Ovary (tissue), 9 donors: ENCODE measurements around the gene ICE1. TPM values are rescaled to one million over a fixed set of nuclear protein-coding genes. Genes with fewer than 3 reads are reported as not detected.
"Not testable (repeated sequence)": the region's sequence is repeated elsewhere in the genome, so short reads cannot be mapped to it uniquely, and the experiment has no call there.

Source experiments
- DNase-seq, 5 donors: peaks; one replicate each; pipeline ENCODE4 v3.0.0-alpha.2; 2019 to 2020
- H3K27ac ChIP-seq, 2 donors: fragments of 200-600 bp; one replicate each; pipeline versions ENCODE4 v1.5.1 to v1.8.0; 2019 to 2022
- H3K27me3 ChIP-seq: fragments of 200-600 bp; one replicate; pipeline ENCODE4 v1.8.0; 2022
- H3K36me3 ChIP-seq: fragments of 200-600 bp; sonication (generic); one replicate; pipeline ENCODE4 v1.5.1; 2019
- H3K4me1 ChIP-seq: one replicate; pipeline ENCODE4 v1.8.1; 2013; ENCODE audit warnings: mild to moderate bottlenecking, moderate library complexity; ENCODE audit not compliant: insufficient read depth
- H3K4me3 ChIP-seq: fragments of 200-600 bp; sonication (generic); one replicate; pipeline ENCODE4 v1.5.1; 2017
- H3K9me3 ChIP-seq, 2 donors: fragments of 200-600 bp in 1 of 2; sonication (generic) in 1 of 2; one replicate each; pipeline versions ENCODE4 v1.5.1 to v1.8.1; 2013 to 2019; ENCODE audit warnings: mild to moderate bottlenecking in 1 of 2, moderate library complexity in 1 of 2
- CTCF ChIP-seq, 3 donors: fragments of 450-650 bp in 2 of 3; fragments of 200-600 bp in 1 of 3; IDR thresholded peaks; one replicate each; pipeline versions ENCODE4 v1.5.1 to v1.8.0; 2016 to 2022; ENCODE audit warnings: antibody characterized with exemption in 3 of 3, mild to moderate bottlenecking in 1 of 3
- EP300 ChIP-seq: sonication (generic); formaldehyde crosslinking; IDR thresholded peaks from one replicate; pipeline ENCODE4 v1.6.1; 2017; ENCODE audit warnings: antibody characterized with exemption
- POLR2A ChIP-seq: fragments of 450-650 bp; IDR thresholded peaks from one replicate; pipeline ENCODE4 v1.6.1; 2017; ENCODE audit warnings: antibody characterized with exemption, mild to moderate bottlenecking, moderate library complexity
- WGBS, 3 donors: extraction: QIAGEN DNeasy Blood & Tissue Kit in 1 of 3; methylation state at CpG; one replicate each; pipeline versions ENCODE4 v1.1.5 to v1.1.7; 2013 to 2017; 5-methylcytosine and 5-hydroxymethylcytosine counted together
- intact Hi-C, 4 donors: fragments of 100-400 bp; cut with DNase I; formaldehyde crosslinking; loops; one replicate each; pipeline versions ENCODE4 v1.11.0 to v1.15.1; 2022 to 2023
- polyA plus RNA-seq, 2 donors: library from polyadenylated mRNA; stranded (reverse); fragments of 200-250 nt in 1 of 2; fragments of 350-450 nt in 1 of 2; fragmentation: Illumina TruSeq in 1 of 2; extraction: RNeasy Lipid Tissue Mini Kit (QIAGEN cat#74804) in 1 of 2; gene quantifications; one replicate each; pipeline ENCODE4 v1.2.3, GENCODE V29; 2013 to 2014
- total RNA-seq, 7 donors: library from RNA; depleted of rRNA in 2 of 7; stranded (reverse); fragments of >200 nt in 2 of 7; fragmentation: NEBNext Ultra II Directional in 3 of 7; extraction: Animal tissue kit (Norgen Biotek cat#: 25700) in 3 of 7; gene quantifications; one replicate each; pipeline versions ENCODE4 v1.1.0 to v1.2.4, GENCODE V29; 2016 to 2023
- donor health status: DM: no; HTN: no; CAD: no; lungs with moderate emphysema.
- donor health status: DM: no; HTN: no; CAD: no.
- donor health status: Bipolar disorder and iron deficiency.
- donor health status: DM: yes; HTN: yes; CAD: no.
- donor health status: DM: no; HTN: no; CAD: no.
- donor health status: DM: yes; HTN: yes; CAD: no.

The ICE1 gene
- total and polyA plus RNA-seq, 9 donors = 10.7 to 38.0 (median 30.5) TPM

- no peak for DNase-seq
Observed at GRCh38 chr5:5384660-5385330, 37.7 kb upstream of the ICE1 start.

GRCh38 chr5:5385331-5385662, 37.2 kb upstream of the ICE1 start:
- no peak for TF ChIP-seq EP300

More at GRCh38 chr5:5384660-5385330, 37.7 kb upstream of the ICE1 start:
- Histone ChIP-seq H3K27me3 (no peaks in the 10 kb centered on the region), H3K27ac (no peak overlapping the region), H3K4me1 (no peaks in the 10 kb centered on the region), H3K4me3 (no peak overlapping the region), H3K9me3 (no peaks in the 10 kb centered on the region), H3K36me3 (no peaks in the 10 kb centered on the region)
- intact Hi-C loops = no loop called here
- WGBS, 3 donors = 82 to 91% (median 90%) methylated on average over 11 of the region's 11 CpGs
- TF ChIP-seq CTCF (IDR thresholded peaks at IDR 0.05) = no peak
- TF ChIP-seq EP300 = no peak
- TF ChIP-seq POLR2A = no peak

GRCh38 chr5:5386329-5386728, 36.1 kb upstream of the ICE1 start:
- Histone ChIP-seq H3K4me1 (no peaks in the 10 kb centered on the region), H3K27ac (no peak overlapping the region), H3K36me3 (no peaks in the 10 kb centered on the region), H3K4me3 (no peak overlapping the region), H3K27me3 (no peaks in the 10 kb centered on the region), H3K9me3 (no peaks in the 10 kb centered on the region)
- 89 to 97% (median 96%) methylated on average over 2 of the region's 2 CpGs for WGBS, 3 donors
- intact Hi-C loops = no loop called here
- no peak for DNase-seq
- TF ChIP-seq POLR2A (no peak), EP300 (no peak), CTCF (IDR thresholded peaks at IDR 0.05) (no peak)

More at GRCh38 chr5:5385331-5385662, 37.2 kb upstream of the ICE1 start:
- 80 to 94% (median 87%) methylated on average over 8 of the region's 8 CpGs for WGBS, 3 donors
- Histone ChIP-seq H3K4me3 (no peak overlapping the region), H3K9me3 (no peaks in the 10 kb centered on the region), H3K27ac (no peak overlapping the region), H3K36me3 (no peaks in the 10 kb centered on the region), H3K4me1 (no peaks in the 10 kb centered on the region), H3K27me3 (no peaks in the 10 kb centered on the region)
- intact Hi-C loops = no loop called here
- DNase-seq = no peak

- no peaks in the 10 kb centered on the region for H3K27me3 ChIP-seq
- H3K4me1 ChIP-seq = no peaks in the 10 kb centered on the region
- intact Hi-C loops = no loop called here
- H3K36me3 ChIP-seq = no peaks in the 10 kb centered on the region
- DNase-seq = no peak
- TF ChIP-seq POLR2A (no peak), CTCF (IDR thresholded peaks at IDR 0.05) (no peak), EP300 (no peak)
- H3K9me3 ChIP-seq = no peaks in the 10 kb centered on the region
- WGBS, 3 donors = 78 to 88% (median 85%) methylated on average over 2 of the region's 2 CpGs
- no peak overlapping the region for H3K4me3 ChIP-seq
- no peak overlapping the region for H3K27ac ChIP-seq
Observed at GRCh38 chr5:5387192-5387591, 35.3 kb upstream of the ICE1 start.

GRCh38 chr5:5387777-5388176, 34.7 kb upstream of the ICE1 start:
- intact Hi-C loops = no loop called here
- whole genome bisulfite sequencing, 3 donors = 19 to 36% (median 30%) methylated on average over 1 of the region's 1 CpG
- TF ChIP-seq POLR2A (no peak), EP300 (no peak), CTCF (IDR thresholded peaks at IDR 0.05) (no peak)
- DNase-seq = no peak
- Histone ChIP-seq H3K36me3 (no peaks in the 10 kb centered on the region), H3K9me3 (no peaks in the 10 kb centered on the region), H3K27ac (no peak overlapping the region), H3K4me3 (no peak overlapping the region), H3K27me3 (no peaks in the 10 kb centered on the region), H3K4me1 (no peaks in the 10 kb centered on the region)

- DNase-seq, H3K4me1 ChIP-seq, H3K4me3 ChIP-seq, H3K36me3 ChIP-seq, H3K27ac ChIP-seq, H3K9me3 ChIP-seq, intact Hi-C loops, H3K27me3 ChIP-seq: not testable (repeated sequence)
- 93 to 94% (median 93%) methylated on average over 9 to 12 of the region's 12 CpGs for whole genome bisulfite sequencing, 3 donors
Observed at GRCh38 chr5:5390121-5390869, 32.2 kb upstream of the ICE1 start.

- WGBS, 3 donors = 96 to 97% (median 97%) methylated on average over 2 of the region's 2 CpGs
- DNase-seq, H3K4me1 ChIP-seq, intact Hi-C loops, H3K9me3 ChIP-seq, H3K27me3 ChIP-seq, H3K27ac ChIP-seq, H3K36me3 ChIP-seq, H3K4me3 ChIP-seq: not testable (repeated sequence)
Observed at GRCh38 chr5:5392504-5392903, 30.0 kb upstream of the ICE1 start.
